ENCODE measurements around the gene RBM33.
"Not testable (repeated sequence)": the region's sequence is repeated elsewhere in the genome, so short reads cannot be mapped to it uniquely, and the experiment has no call there.

Gene RBM33

GRCh38 chr7:155681663-155682062, 37.2 kb downstream of the RBM33 start:
- peaks cover 2% of the 10 kb centered on the region for H3K9me3 ChIP-seq
- H3K27me3 ChIP-seq (ENCODE audit: low read depth) = no peaks in the 10 kb centered on the region
- peaks cover 13% of the 10 kb centered on the region for H3K4me1 ChIP-seq
- no peak overlapping the region for H3K4me3 ChIP-seq
- DNase-seq (ENCODE audit: low spot score in 2 of 2) = no peak
- peaks cover 16% of the 10 kb centered on the region for H3K36me3 ChIP-seq (replicated peaks)
- in situ Hi-C loops (cut with MboI; ENCODE audit: low sequenced_read_pairs) = no loop called here

GRCh38 chr7:155682484-155682883, 38.0 kb downstream of the RBM33 start:
- no peak for DNase-seq (ENCODE audit: low spot score in 2 of 2)
- Histone ChIP-seq H3K36me3 (replicated peaks) (peaks cover 17% of the 10 kb centered on the region), H3K27me3 (ENCODE audit: low read depth) (no peaks in the 10 kb centered on the region), H3K4me1 (peaks cover 13% of the 10 kb centered on the region), H3K9me3 (peaks cover 3% of the 10 kb centered on the region), H3K4me3 (no peak overlapping the region)
- in situ Hi-C loops (cut with MboI; ENCODE audit: low sequenced_read_pairs) = no loop called here

- peaks cover 17% of the 10 kb centered on the region for H3K36me3 ChIP-seq (replicated peaks)
- peaks cover 3% of the 10 kb centered on the region for H3K9me3 ChIP-seq
- H3K4me3 ChIP-seq = no peak overlapping the region
- H3K4me1 ChIP-seq = peaks cover 13% of the 10 kb centered on the region
- H3K27me3 ChIP-seq (ENCODE audit: low read depth) = no peaks in the 10 kb centered on the region
- in situ Hi-C loops (cut with MboI; ENCODE audit: low sequenced_read_pairs) = no loop called here
- DNase-seq (ENCODE audit: low spot score in 2 of 2) = no peak
Observed at GRCh38 chr7:155683098-155683497, 38.6 kb downstream of the RBM33 start.

- H3K4me1 ChIP-seq = peaks cover 13% of the 10 kb centered on the region
- DNase-seq (ENCODE audit: low spot score in 2 of 2) = no peak
- no peak overlapping the region for H3K4me3 ChIP-seq
- H3K9me3 ChIP-seq = peaks cover 3% of the 10 kb centered on the region
- peaks cover 17% of the 10 kb centered on the region for H3K36me3 ChIP-seq (replicated peaks)
- H3K27me3 ChIP-seq (ENCODE audit: low read depth) = no peaks in the 10 kb centered on the region
- in situ Hi-C loops (cut with MboI; ENCODE audit: low sequenced_read_pairs) = no loop called here
Observed at GRCh38 chr7:155683714-155684113, 39.3 kb downstream of the RBM33 start.

GRCh38 chr7:155684543-155684942, 40.1 kb downstream of the RBM33 start:
- H3K9me3 ChIP-seq = peaks cover 3% of the 10 kb centered on the region
- in situ Hi-C loops (cut with MboI; ENCODE audit: low sequenced_read_pairs) = no loop called here
- no peaks in the 10 kb centered on the region for H3K27me3 ChIP-seq (ENCODE audit: low read depth)
- H3K4me1 ChIP-seq = peaks cover 13% of the 10 kb centered on the region
- DNase-seq (ENCODE audit: low spot score in 2 of 2) = no peak
- no peak overlapping the region for H3K4me3 ChIP-seq
- peaks cover 17% of the 10 kb centered on the region for H3K36me3 ChIP-seq (replicated peaks)

GRCh38 chr7:155685070-155685790, 40.8 kb downstream of the RBM33 start:
- Histone ChIP-seq H3K4me1 (peaks cover 10% of the 10 kb centered on the region), H3K4me3 (no peak overlapping the region), H3K27me3 (ENCODE audit: low read depth) (no peaks in the 10 kb centered on the region), H3K9me3 (peaks cover 3% of the 10 kb centered on the region), H3K36me3 (replicated peaks) (peaks cover 17% of the 10 kb centered on the region)
- DNase-seq (ENCODE audit: low spot score in 2 of 2) = no peak
- in situ Hi-C loops (cut with MboI; ENCODE audit: low sequenced_read_pairs) = no loop called here

- in situ Hi-C loops (cut with MboI; ENCODE audit: low sequenced_read_pairs) = no loop called here
- H3K4me1 ChIP-seq = peaks cover 5% of the 10 kb centered on the region
- peaks cover 17% of the 10 kb centered on the region for H3K36me3 ChIP-seq (replicated peaks)
- no peaks in the 10 kb centered on the region for H3K27me3 ChIP-seq (ENCODE audit: low read depth)
- DNase-seq (ENCODE audit: low spot score in 2 of 2) = no peak
- H3K4me3 ChIP-seq = no peak overlapping the region
- peaks cover 3% of the 10 kb centered on the region for H3K9me3 ChIP-seq
Observed at GRCh38 chr7:155685791-155686160, 41.3 kb downstream of the RBM33 start.

- in situ Hi-C loops (cut with MboI; ENCODE audit: low sequenced_read_pairs); H3K4me1 ChIP-seq; H3K9me3 ChIP-seq; H3K4me3 ChIP-seq; DNase-seq (ENCODE audit: low spot score in 2 of 2); H3K27me3 ChIP-seq (ENCODE audit: low read depth): not testable (repeated sequence)
- H3K36me3 ChIP-seq (replicated peaks) = peaks cover 17% of the 10 kb centered on the region
Observed at GRCh38 chr7:155686620-155687324, 42.3 kb downstream of the RBM33 start.

GRCh38 chr7:155688237-155688636, 43.8 kb downstream of the RBM33 start:
- in situ Hi-C loops (cut with MboI; ENCODE audit: low sequenced_read_pairs); H3K9me3 ChIP-seq; H3K4me3 ChIP-seq; H3K27me3 ChIP-seq (ENCODE audit: low read depth); H3K4me1 ChIP-seq; DNase-seq (ENCODE audit: low spot score in 2 of 2): not testable (repeated sequence)
- H3K36me3 ChIP-seq (replicated peaks) = peaks cover 17% of the 10 kb centered on the region

GRCh38 chr7:155690655-155691054, 46.2 kb downstream of the RBM33 start:
- in situ Hi-C loops (cut with MboI; ENCODE audit: low sequenced_read_pairs); H3K4me3 ChIP-seq; H3K4me1 ChIP-seq; H3K36me3 ChIP-seq (replicated peaks); DNase-seq (ENCODE audit: low spot score in 2 of 2); H3K27me3 ChIP-seq (ENCODE audit: low read depth); H3K9me3 ChIP-seq: not testable (repeated sequence)

- H3K9me3 ChIP-seq = no peaks in the 10 kb centered on the region
- H3K27me3 ChIP-seq (ENCODE audit: low read depth) = no peaks in the 10 kb centered on the region
- H3K4me1 ChIP-seq = no peaks in the 10 kb centered on the region
- in situ Hi-C loops (cut with MboI; ENCODE audit: low sequenced_read_pairs) = no loop called here
- DNase-seq (ENCODE audit: low spot score in 2 of 2) = no peak
- H3K36me3 ChIP-seq (replicated peaks) = no peaks in the 10 kb centered on the region; the same call in 1 of the 2 replicates
- H3K4me3 ChIP-seq = no peak overlapping the region
Observed at GRCh38 chr7:155692317-155692716, 47.9 kb downstream of the RBM33 start.

- Histone ChIP-seq H3K9me3 (no peaks in the 10 kb centered on the region), H3K4me1 (no peaks in the 10 kb centered on the region), H3K36me3 (replicated peaks) (peaks cover 4% of the 10 kb centered on the region), H3K27me3 (ENCODE audit: low read depth) (no peaks in the 10 kb centered on the region), H3K4me3 (no peak overlapping the region)
- DNase-seq (ENCODE audit: low spot score in 2 of 2) = no peak
- in situ Hi-C loops (cut with MboI; ENCODE audit: low sequenced_read_pairs) = no loop called here
Observed at GRCh38 chr7:155693826-155694225, 49.4 kb downstream of the RBM33 start.

GRCh38 chr7:155694851-155695250, 50.4 kb downstream of the RBM33 start:
- Histone ChIP-seq H3K4me3 (no peak overlapping the region), H3K27me3 (ENCODE audit: low read depth) (no peaks in the 10 kb centered on the region), H3K36me3 (replicated peaks) (peaks cover 5% of the 10 kb centered on the region), H3K4me1 (no peaks in the 10 kb centered on the region), H3K9me3 (no peaks in the 10 kb centered on the region)
- DNase-seq (ENCODE audit: low spot score in 2 of 2) = no peak
- in situ Hi-C loops (cut with MboI; ENCODE audit: low sequenced_read_pairs) = no loop called here

- no peaks in the 10 kb centered on the region for H3K9me3 ChIP-seq
- H3K36me3 ChIP-seq (replicated peaks) = peaks cover 14% of the 10 kb centered on the region
- no peak for DNase-seq (ENCODE audit: low spot score in 2 of 2)
- no peak overlapping the region for H3K4me3 ChIP-seq
- H3K27me3 ChIP-seq (ENCODE audit: low read depth) = no peaks in the 10 kb centered on the region
- no peaks in the 10 kb centered on the region for H3K4me1 ChIP-seq
- in situ Hi-C loops (cut with MboI; ENCODE audit: low sequenced_read_pairs) = no loop called here
Observed at GRCh38 chr7:155696747-155697146, 52.3 kb downstream of the RBM33 start.
